Ovary (tissue), 9 donors: ENCODE data around the gene BCL7A. TPM values are rescaled to one million over a fixed set of nuclear protein-coding genes. Genes with fewer than 3 reads are reported as not detected.
"Not testable (repeated sequence)": the region's sequence is repeated elsewhere in the genome, so short reads cannot be mapped to it uniquely, and the experiment has no call there.

ENCODE experiments used
- DNase-seq, 5 donors: peaks; one replicate each; pipeline ENCODE4 v3.0.0-alpha.2; 2019 to 2020
- H3K27ac ChIP-seq, 2 donors: fragments of 200-600 bp; one replicate each; pipeline versions ENCODE4 v1.5.1 to v1.8.0; 2019 to 2022
- H3K27me3 ChIP-seq: fragments of 200-600 bp; one replicate; pipeline ENCODE4 v1.8.0; 2022
- H3K36me3 ChIP-seq: fragments of 200-600 bp; sonication (generic); one replicate; pipeline ENCODE4 v1.5.1; 2019
- H3K4me1 ChIP-seq: one replicate; pipeline ENCODE4 v1.8.1; 2013; ENCODE audit warnings: mild to moderate bottlenecking, moderate library complexity; ENCODE audit not compliant: insufficient read depth
- H3K4me3 ChIP-seq: fragments of 200-600 bp; sonication (generic); one replicate; pipeline ENCODE4 v1.5.1; 2017
- H3K9me3 ChIP-seq, 2 donors: fragments of 200-600 bp in 1 of 2; sonication (generic) in 1 of 2; one replicate each; pipeline versions ENCODE4 v1.5.1 to v1.8.1; 2013 to 2019; ENCODE audit warnings: mild to moderate bottlenecking in 1 of 2, moderate library complexity in 1 of 2
- CTCF ChIP-seq, 3 donors: fragments of 450-650 bp in 2 of 3; fragments of 200-600 bp in 1 of 3; IDR thresholded peaks; one replicate each; pipeline versions ENCODE4 v1.5.1 to v1.8.0; 2016 to 2022; ENCODE audit warnings: antibody characterized with exemption in 3 of 3, mild to moderate bottlenecking in 1 of 3
- EP300 ChIP-seq: sonication (generic); formaldehyde crosslinking; IDR thresholded peaks from one replicate; pipeline ENCODE4 v1.6.1; 2017; ENCODE audit warnings: antibody characterized with exemption
- POLR2A ChIP-seq: fragments of 450-650 bp; IDR thresholded peaks from one replicate; pipeline ENCODE4 v1.6.1; 2017; ENCODE audit warnings: antibody characterized with exemption, mild to moderate bottlenecking, moderate library complexity
- WGBS, 3 donors: extraction: QIAGEN DNeasy Blood & Tissue Kit in 1 of 3; methylation state at CpG; one replicate each; pipeline versions ENCODE4 v1.1.5 to v1.1.7; 2013 to 2017; 5-methylcytosine and 5-hydroxymethylcytosine counted together
- intact Hi-C, 4 donors: fragments of 100-400 bp; cut with DNase I; formaldehyde crosslinking; loops; one replicate each; pipeline versions ENCODE4 v1.11.0 to v1.15.1; 2022 to 2023
- polyA plus RNA-seq, 2 donors: library from polyadenylated mRNA; stranded (reverse); fragments of 200-250 nt in 1 of 2; fragments of 350-450 nt in 1 of 2; fragmentation: Illumina TruSeq in 1 of 2; extraction: RNeasy Lipid Tissue Mini Kit (QIAGEN cat#74804) in 1 of 2; gene quantifications; one replicate each; pipeline ENCODE4 v1.2.3, GENCODE V29; 2013 to 2014
- total RNA-seq, 7 donors: library from RNA; depleted of rRNA in 2 of 7; stranded (reverse); fragments of >200 nt in 2 of 7; fragmentation: NEBNext Ultra II Directional in 3 of 7; extraction: Animal tissue kit (Norgen Biotek cat#: 25700) in 3 of 7; gene quantifications; one replicate each; pipeline versions ENCODE4 v1.1.0 to v1.2.4, GENCODE V29; 2016 to 2023
- donor health status: DM: no; HTN: no; CAD: no; lungs with moderate emphysema.
- donor health status: DM: no; HTN: no; CAD: no.
- donor health status: Bipolar disorder and iron deficiency.
- donor health status: DM: yes; HTN: yes; CAD: no.
- donor health status: DM: no; HTN: no; CAD: no.
- donor health status: DM: yes; HTN: yes; CAD: no.

BCL7A gene
- total and polyA plus RNA-seq, 9 donors: 4.4 to 9.1 (median 6.4) TPM

- no peaks in the 10 kb centered on the region for H3K36me3 ChIP-seq
- no peak for TF ChIP-seq POLR2A
- TF ChIP-seq CTCF (IDR thresholded peaks at IDR 0.05): no peak
- TF ChIP-seq EP300: no peak
- no peaks in the 10 kb centered on the region for H3K27me3 ChIP-seq
- intact Hi-C loops: no loop called here
- no peaks in the 10 kb centered on the region for H3K9me3 ChIP-seq
- H3K4me1 ChIP-seq: peaks cover 6% of the 10 kb centered on the region
- H3K27ac ChIP-seq: peak overlapping the region; percentile 41 to 80
- 8 to 23% (median 10%) methylated on average over 14 of the region's 14 CpGs for WGBS, 3 donors
- H3K4me3 ChIP-seq: no peak overlapping the region
- peak; percentile 60 to 71 (median 64) for DNase-seq
Measured at GRCh38 chr12:122051231-122051876, 29.7 kb downstream of the BCL7A start.

- no peak for DNase-seq
- 63 to 85% (median 74%) methylated on average over 2 of the region's 2 CpGs for WGBS, 3 donors
- Histone ChIP-seq H3K27ac (peak overlapping the region in 1 of 2 donors; percentile 80), H3K4me3 (no peak overlapping the region), H3K4me1 (peaks cover 6% of the 10 kb centered on the region), H3K9me3 (no peaks in the 10 kb centered on the region), H3K36me3 (no peaks in the 10 kb centered on the region), H3K27me3 (no peaks in the 10 kb centered on the region)
- intact Hi-C loops: no loop called here
- no peak for TF ChIP-seq CTCF (IDR thresholded peaks at IDR 0.05)
- TF ChIP-seq POLR2A: no peak
- no peak for TF ChIP-seq EP300
Measured at GRCh38 chr12:122052285-122052684, 30.6 kb downstream of the BCL7A start.

DNA sequence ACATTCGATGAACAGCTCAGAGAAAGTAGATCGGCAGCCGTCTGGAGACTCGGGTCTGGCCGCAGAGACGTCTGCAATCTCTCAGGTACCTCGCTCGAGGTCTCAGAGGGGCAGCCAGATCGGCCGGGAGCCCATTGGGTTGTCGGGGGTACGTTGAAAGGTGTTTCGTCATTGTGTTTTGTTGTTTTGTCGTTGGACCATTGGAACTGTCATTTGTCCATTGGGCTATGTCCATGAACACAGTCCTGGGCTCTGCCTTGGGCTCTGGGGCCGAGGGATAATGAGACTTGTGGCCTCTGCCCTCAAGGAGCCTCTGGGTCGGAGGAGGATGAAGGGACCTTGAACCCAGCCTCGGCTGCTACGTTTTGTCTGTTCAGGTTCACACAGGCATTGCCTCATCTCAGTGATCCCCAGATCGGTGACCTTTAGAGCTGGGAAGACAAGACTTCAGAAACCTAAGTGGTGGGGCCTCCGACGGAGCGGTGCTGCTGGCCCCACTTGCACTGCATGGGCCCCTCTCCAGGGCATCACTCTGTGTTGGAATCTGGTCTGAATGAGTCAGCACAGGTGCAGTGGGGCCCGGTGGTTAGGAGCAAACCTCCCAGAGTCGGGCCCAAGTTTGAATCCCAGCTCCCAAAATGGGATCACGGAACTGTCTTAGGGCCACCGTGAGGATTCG lies 33.3 kb downstream of the BCL7A start:
- Histone ChIP-seq H3K36me3 (no peaks in the 10 kb centered on the region), H3K4me1 (peaks cover 10% of the 10 kb centered on the region), H3K4me3 (no peak overlapping the region), H3K9me3 (no peaks in the 10 kb centered on the region), H3K27me3 (no peaks in the 10 kb centered on the region), H3K27ac (no peak overlapping the region)
- intact Hi-C loops: loop anchor here (2.0 to 5.0 kb wide), 2 partner anchors 67 to 68 kb away; no protein-coding TSS in a partner anchor
- 85 to 89% (median 87%) methylated on average over 27 of the region's 27 CpGs for WGBS, 3 donors
- DNase-seq: no peak
- TF ChIP-seq POLR2A: no peak
- no peak for TF ChIP-seq EP300
- no peak for TF ChIP-seq CTCF (IDR thresholded peaks at IDR 0.05)

DNA sequence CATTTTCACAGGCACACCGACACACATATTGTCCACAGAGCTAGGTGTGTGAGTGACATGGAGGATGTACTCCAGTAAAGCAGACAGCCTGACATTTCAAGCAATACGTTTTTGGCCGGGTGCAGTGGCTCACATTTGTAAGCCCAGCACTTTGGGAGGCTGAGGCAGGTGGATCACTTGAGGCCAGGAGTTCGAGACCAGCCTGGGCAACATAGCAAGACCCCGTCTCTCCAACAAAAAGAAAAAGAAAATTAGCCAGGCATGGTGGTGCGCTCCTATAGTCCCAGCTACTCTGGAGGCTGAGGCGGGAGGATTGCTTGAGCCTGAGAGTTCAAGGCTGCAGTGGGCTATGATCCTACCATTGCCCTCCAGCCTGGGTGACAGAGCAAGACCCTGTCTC lies 34.7 kb downstream of the BCL7A start:
- not testable (repeated sequence) for H3K27me3 ChIP-seq, H3K4me3 ChIP-seq, H3K4me1 ChIP-seq, H3K9me3 ChIP-seq, DNase-seq, H3K36me3 ChIP-seq, H3K27ac ChIP-seq
- WGBS, 3 donors: 94 to 97% (median 96%) methylated on average over 7 of the region's 7 CpGs
- intact Hi-C loops: loop anchor here in 1 of 4 donors (5.0 kb wide), 1 partner anchor 66 kb away; no protein-coding TSS in a partner anchor
